Stimulated activated CD4-positive, alpha-beta T cell treated with anti-CD3 and anti-CD28 coated beads, Interleukin-15, amount 100 ng/mL, for 24 hours (primary cell): ENCODE measurements around the gene SLC4A4.

Experiments used
- DNase-seq: peaks from one replicate; pipeline ENCODE4 v3.0.0-alpha.2; 2020

The SLC4A4 gene

DNA sequence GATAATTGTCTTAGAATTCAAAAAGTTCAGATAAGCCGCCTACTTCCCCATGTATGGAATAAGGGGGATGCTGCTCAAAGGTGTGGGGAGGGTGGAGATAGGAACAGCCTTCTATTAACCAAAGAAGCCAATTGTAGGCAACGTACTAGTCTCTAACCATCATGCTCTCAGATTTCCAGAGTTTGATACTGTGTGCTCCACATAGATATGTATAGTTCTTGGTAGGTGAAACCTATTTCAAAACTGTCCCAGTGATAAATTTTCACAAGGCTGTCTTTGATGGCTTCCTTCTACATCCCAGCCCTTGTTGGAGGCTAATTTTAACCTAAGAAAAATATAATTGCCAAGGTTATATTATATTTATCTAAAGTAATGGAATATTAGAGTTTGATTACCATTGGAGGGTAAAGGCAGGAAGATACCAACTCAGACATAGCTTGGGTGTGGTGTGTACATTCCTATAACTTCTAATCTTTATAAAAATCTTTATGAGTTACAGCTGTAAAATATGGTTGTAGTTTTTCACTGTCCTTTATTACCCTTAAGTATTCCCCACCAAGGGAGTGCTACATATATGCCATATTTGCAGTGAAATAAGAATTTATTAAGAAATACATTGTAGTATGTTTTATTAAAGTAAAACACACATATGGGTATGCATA lies 87.7 kb downstream of the SLC4A4 start:
- DNase-seq, result no peak

DNA sequence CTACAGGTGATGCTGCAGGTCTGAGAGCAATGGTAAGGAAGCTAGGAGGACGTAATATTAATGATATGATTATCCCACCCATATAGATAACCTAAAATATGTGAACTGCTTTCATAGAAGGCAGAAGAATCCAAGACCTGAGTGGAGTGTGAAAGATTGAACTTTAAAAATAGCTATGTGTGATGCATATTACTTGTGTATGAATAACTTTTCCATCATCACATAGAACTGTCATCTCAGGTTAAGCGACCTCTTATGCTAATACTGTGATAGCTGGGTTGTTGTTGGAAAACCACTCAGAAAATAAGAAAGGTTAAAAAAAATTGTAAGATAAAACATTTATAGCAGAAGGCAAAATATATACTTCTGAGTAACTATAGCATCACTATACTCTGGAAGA lies 90.3 kb downstream of the SLC4A4 start:
- DNase-seq, result no peak

DNA sequence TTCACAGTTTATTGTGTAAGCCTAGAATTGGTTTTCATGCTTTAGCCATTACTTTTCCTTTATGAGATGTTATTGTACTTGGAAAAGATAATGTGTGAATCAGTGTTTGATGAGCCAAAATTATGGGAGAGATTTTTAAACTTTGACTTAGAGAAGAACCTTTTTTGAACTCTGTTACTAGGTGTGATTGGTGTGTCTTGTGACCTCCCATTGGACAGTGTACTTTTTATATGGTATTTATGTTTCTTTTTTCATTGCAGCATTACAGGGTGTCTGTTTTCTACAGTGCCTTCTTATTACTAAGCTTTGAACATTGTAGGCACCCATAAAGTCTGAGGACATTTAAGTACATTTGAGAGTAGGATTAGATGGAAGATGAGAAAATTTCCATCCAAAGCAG lies 91.1 kb downstream of the SLC4A4 start:
- DNase-seq, result no peak

DNA sequence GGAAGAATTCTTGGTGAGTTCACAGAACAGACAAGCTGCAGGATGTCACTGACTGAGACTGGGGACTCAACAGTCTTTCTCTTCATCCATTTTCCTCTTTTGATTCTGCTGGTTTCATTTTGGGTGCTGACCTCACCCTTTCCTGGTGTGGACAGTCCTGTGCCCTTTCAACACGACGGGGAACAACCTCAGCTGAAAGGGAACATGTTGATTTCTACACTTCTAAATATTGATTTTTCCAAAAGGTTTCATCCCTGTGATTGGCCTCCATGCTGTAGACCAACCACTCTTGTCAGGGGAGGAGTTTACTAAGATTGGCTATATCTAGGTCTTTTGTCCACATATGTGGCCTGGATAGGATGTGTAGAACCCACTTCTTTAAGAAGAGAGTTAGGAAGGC lies 91.8 kb downstream of the SLC4A4 start:
- no peak for DNase-seq

DNA sequence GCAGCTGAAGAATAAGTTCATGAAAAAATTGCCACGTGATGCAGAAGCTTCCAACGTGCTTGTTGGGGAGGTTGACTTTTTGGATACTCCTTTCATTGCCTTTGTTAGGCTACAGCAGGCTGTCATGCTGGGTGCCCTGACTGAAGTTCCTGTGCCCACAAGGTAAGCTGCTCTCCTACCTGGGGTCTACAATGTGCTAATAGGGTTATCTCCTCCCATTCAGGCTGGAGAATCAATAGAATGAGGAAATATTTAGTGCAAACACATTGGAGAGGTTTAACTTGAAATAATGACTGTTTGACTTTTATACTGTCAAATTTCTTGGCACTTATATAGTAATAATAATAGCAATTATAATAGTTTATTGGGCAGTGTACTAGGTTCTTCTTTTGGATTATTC lies 101.8 kb downstream of the SLC4A4 start:
- no peak for DNase-seq

DNA sequence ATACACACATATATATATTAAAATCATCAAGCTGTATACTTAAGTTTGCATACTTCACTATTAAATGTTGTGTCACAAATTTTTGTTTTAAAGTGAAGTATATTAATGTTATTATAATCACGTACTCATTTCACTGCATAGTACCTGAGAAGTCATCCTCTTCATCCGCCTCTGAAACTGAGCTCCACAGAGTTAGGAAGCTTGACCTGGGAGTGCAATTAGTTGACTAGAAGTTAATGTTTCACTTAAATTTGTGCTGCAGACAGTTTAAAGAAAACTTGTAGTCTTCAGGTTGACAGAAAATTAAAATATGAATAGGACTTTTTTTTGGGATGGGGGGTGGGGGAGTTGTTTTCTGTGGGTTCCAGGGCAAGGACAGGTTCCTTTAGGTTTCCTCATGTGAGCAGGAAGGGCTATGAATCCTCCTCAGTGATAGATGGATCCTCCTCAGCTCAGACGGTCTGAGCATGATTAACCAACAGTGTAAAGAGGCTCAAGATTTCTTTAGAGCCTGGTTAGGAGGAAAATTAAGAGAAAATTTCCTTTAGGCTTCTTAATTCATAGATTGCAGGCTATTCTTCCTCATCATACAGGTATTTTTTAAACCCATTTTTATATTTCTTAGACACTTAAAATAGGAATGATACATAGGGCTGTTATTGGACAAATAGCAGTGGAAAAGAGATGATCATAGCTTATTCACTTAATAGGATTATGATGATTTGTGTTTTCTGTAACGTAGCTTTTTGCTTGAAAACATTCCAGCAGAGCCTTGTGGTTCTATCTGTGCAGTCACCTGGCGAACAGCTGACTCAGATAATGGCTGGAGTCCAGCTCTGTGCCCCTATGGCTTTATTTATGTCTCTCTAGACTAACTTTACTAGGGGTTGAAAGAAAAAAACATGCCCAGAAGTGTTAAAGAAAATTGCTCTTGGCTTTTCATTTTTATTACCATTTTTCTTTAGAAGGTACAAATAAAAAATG lies 102.7 kb downstream of the SLC4A4 start:
- no peak for DNase-seq

DNA sequence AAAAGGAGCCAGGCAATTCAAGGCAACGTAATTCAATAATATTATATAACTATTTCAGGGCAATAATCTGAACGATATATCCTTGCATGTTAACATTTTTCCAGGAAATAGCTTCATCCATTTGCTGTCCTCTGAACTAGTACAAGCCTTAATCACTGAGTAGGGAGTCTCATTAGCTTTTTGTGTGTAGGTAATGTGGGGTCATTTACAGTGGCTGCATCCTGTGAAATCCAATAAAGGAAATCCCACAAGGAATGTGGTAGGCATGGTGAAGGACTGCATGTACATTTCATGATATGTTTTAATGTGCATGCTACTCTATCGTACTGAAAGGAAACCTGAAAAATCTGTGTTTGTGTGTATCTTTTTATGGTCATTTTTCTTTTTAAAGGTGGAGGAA lies 103.5 kb downstream of the SLC4A4 start:
- DNase-seq, result no peak

DNA sequence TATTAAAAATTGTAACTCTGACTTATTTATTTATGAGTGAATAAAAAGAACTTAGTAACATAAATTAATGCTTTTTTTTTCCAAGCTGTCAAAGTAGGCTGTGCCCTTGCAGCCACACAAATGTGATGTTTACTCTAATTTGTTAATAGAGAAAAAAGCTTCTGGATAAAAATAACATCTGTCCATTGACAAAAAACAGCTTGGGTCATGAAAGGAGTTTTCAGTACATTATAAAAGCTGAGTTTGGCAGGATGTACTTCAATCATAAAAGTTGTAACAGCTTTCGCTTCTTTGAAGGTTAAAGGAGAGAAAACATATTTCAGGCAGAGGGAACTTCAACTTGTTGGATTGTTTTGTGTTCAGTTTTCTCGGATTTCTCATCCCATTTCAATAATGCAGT lies 105.6 kb downstream of the SLC4A4 start:
- no peak for DNase-seq

DNA sequence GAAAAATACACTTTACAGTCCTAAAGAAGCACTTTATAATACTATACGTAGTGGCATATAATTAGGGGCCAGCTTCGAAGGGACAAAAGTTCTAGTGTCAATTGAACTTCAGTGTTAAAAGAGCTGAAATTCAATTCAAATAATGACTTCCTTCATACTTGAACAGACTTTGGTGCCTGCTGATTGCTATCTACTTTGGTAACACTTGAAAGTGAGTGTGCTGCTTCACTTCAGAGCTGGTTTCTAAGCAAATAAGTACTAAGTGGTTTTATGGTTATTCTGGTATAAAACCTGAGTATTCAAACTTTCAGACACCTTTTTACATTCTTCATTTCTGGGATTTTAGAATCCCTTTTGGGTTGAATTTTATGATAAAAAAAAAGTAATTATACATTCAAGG lies 107.0 kb downstream of the SLC4A4 start:
- DNase-seq, result no peak

DNA sequence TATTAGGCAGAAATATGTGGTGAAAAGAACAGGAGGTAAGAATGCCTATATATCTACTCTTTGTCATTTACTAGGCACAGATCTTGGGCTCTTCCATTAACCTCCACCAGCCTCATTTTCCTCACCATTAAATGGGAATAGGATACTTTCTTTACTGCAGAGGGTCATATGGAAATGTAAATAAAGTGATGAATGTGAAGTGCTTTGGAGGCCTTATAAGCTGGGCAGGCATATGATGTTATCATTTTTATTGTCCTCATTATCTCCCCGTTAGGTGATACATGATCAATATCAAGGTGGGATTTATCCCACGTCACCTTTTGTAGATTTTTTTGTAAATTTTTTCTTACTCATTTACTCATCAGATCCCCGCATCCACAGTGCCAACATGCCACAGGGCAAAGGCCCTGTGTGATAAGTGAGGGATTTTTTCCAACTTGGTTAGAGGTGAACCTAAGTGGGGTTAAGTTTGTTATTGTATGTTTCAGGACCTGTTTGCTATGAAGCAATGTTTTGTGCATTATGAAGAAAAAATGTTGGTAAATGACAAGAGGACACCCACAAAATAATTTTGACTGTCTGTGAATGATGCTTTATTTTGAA lies 107.8 kb downstream of the SLC4A4 start:
- no peak for DNase-seq

DNA sequence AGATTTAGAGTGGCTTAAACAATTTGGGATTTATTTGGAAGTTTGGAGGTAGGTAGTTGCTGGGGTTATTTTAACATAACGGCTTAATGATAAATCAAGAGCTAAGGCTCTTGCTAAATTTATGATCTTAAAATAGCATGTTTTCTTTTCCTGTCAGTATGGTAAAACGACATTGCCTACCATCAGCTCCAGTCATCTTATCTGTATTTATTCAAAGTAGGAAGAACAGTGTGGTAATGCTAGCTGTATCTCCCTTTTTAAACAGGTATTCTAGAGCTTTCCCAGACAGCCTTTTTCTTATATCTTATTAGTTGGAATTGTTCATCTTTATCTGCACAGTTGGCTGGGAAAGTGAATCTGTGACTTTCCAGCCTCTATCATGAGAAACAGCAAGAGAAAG lies 110.2 kb downstream of the SLC4A4 start:
- no peak for DNase-seq

DNA sequence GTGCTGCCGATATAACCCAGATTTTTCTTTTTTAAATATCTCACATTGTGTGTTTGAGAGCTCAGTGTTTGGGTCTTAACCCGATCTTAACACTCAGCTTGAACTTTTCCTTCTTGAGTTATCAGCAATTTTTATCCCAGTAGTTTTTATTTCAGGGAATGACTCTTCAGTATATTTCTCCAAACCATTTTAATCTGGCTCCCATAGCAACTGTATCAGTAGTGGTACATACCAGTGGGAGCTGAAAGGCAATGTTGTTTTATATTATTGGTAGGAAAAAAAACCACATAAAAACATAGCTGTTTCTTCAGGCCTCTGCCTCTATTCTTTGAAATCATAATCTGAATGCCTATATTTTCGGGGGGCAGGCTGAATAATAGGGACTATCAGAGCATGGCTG lies 111.1 kb downstream of the SLC4A4 start:
- DNase-seq, result no peak

DNA sequence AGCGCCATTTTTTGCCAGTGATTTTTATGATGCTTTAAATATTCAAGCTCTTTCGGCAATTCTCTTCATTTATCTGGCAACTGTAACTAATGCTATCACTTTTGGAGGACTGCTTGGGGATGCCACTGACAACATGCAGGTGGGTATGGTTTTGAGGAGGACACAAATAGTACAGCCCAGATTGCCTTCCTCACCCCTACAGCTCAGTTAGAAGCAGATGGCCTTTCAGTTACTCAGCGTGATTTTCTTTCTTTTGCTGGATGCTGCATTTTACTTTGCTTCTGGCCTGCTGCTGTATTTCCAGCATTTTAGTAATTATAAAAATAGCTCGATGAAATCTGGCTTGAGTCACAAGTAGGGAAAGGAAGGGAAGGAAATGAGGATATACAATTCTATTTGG lies 114.7 kb downstream of the SLC4A4 start:
- no peak for DNase-seq

DNA sequence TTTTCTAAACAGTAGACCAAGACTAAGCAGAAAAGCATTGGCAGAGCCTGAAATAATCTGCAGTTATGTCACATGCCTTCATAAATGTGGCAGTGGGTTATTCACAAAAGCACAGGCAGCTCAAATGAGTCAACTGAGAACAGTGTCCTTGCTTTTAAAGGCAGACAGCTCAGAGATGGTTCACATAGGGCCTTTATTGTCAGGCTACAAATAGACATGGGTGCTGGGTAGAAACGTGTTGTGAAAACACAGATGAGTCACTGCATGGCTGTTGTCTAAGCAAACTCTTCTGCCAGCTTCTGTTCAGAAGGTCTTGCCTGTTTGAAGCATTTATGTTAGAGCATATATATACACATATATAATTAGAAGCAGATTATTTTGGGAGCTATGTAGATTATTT lies 118.0 kb downstream of the SLC4A4 start:
- no peak for DNase-seq

DNA sequence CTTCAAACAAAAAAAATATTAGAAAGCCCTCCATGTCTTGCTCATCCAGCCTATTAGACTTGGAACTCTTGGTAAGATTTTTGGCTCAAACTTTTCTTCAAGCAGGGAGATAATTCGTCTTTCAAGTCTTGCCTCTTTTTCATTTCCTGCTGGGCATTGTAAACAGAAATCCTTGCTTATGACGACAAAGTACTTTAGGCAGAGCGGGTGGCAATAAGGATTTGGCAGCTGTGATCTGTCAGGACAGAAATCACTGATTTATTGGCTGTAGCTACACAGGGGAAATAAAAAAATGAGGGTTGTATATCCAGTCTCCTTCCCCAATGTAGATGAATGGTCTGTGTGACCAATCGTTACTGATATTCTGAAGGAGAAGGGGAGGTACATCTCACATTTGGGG lies 121.6 kb downstream of the SLC4A4 start:
- DNase-seq, result no peak

DNA sequence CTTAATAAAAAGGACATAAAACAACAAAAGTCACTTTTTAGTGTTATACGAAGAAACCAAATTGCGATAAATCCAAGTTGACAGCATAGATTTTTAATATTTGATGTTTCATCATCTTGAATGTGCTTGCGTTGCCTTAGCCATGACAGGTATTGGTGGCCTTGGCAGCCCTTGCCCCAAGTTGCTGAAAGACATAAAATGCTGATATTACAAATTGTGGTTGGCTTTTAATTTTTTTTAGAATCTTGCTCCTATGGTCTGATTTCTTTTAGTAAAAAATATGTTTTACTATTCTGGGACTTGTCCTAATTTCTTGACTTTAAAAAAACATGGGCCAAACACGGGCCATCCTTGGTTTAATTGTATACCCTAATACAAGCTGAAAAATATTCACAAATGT lies 122.6 kb downstream of the SLC4A4 start:
- DNase-seq, result no peak

DNA sequence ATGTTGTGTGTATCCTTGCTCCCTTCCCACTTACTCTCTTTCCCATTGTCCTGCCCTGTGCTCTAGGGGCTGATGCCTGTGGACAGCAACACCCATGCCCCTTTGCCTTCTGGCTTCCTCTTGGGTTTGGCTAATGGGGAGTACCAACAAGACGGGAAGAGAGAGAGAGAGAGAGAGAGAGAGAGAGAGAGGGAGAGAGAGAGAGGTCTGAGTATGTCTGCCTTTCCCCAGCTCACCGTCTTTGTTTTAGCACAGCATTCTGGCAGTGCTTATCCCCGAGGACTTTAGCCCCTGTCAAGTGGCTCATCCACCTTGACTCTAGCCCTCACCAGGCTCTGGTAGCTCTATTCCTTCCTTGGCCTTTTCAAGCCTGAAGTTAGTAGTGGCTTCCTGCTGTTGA lies 128.0 kb downstream of the SLC4A4 start:
- no peak for DNase-seq

DNA sequence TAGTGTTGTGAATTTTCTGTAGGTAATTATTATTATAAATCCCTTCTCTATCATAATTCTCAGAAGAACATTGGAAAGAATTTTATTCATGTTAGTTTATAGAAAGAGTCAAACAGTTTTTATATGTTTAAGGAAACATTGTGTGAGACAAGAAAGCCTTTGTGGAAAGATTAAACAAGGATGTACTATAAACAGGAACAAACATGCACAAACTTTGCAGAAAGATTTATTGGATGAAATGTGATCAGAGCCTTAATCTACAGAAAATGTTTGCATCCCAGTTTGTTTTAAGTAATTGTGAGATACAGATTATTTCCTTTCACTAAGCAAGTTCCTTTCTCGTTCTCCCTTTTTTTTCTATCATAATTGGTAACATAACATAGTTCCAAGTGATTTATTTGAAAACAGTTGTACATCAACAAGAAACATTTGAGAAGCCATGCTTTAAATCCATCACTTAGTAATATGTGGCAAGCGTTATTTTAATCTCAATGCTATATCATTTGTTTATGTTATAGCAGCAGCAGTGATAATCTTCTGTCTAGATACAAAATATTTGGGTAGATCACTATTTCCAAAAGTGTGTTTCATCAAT lies 129.4 kb downstream of the SLC4A4 start:
- no peak for DNase-seq

DNA sequence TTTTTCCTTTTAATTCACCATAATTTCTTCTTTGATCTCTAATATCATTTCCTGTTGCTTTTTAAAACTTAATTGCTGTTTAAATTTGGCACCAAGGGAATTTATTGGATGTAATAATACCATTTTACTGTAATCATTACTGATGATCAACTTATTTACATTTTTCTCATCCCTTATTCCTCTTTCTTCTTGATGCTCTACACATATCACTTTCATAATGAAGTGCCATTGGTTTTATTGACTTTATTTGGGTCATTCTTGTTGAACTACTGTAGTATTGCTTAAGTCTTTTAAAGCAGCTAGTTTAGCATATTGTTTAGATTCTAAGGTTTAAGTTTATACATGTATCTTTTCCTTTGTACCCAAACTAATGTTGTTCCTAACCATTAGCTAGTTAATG lies 130.7 kb downstream of the SLC4A4 start:
- no peak for DNase-seq

DNA sequence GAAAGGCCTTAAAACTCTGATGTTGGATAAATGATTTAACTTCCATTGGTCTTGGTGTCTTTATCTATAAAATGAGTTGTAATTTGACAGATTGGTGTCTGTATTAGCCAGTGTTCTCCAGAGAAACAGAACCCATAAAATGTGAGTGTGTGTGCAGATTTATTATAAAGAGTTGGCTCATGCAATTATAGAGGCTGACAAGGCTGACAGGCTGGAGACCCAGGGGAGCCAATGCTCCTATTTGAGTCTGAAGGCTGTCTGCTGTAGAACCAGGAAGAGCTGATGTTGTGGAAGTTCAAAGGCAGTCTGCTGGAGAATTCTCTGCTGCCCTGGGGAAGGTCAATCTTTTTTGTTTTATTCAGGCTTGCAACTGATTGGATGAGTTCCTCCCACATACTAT lies 131.7 kb downstream of the SLC4A4 start:
- no peak for DNase-seq

DNA sequence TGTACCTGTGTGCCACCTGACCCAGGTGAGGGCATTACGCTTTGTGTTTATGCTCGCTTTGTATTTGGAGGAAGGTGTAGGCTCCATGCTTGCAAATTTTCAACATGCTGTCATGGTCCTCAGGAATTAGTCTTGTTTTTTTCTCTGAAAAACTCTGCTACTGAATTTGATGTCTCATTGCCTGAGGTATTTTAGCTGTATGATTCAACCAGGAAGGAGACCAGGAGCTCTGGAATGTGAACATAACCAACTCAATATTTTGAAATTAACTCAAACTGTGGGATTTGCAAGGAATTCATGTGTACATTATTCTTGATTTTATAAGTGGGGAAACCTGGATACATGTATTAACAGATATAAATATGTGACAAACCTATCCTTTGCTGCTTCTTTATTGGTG lies 134.1 kb downstream of the SLC4A4 start:
- DNase-seq, result no peak

DNA sequence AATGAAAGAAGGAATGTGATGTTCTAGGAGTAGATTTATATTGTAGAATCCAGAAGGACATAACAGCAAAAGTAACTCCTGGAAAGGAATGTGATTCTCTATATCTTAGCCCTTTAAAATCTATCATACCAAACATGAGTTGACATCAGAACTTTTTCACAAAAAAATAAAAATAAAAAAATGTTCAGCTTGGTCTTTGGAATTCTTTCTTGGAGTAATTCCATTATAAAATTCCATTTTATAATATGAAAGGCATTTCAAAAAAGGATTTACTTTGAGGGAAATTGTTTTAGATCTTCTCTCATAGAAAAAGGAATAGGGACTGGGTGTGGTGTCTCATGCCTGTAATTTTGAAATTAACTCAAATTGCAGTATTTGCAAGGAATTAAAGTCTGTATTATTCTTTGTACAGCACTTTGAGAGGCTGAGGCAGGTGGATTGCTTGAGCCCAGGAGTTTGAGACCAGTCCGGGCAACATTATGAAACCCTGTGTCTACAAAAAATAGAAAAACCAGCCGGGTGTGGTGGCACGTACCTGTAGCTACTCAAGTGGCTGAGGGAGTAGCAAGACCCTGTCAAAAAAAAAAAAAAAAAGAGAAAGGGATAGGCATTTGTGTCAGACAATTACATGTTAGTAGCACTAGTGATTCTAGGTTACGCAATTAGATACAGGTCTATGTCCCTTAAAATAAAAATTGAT lies 134.9 kb downstream of the SLC4A4 start:
- no peak for DNase-seq

DNA sequence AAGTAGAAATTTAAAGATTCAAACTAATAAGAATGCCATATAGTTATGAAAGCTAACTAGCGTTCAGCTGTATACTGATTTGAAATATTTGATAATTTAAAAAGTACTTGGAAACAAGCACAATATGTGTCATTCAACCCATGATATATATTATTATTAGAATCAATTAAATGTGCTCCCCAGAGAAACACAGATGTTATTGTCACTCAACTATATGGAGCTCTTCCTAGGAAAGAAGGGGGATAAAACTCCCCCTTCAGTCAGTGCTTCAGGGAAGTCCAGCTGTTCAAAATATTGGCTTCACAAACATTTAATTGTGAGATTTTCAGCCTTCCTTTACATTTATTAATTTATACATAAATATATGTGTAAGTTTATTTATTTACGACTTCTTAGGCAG lies 135.9 kb downstream of the SLC4A4 start:
- no peak for DNase-seq
